Urothelium cell line (cell line): ENCODE measurements around the gene MARCHF5.

Experiments
- DNase-seq: peaks from one replicate; pipeline ENCODE4 v3.0.0; 2011; ENCODE audit warnings: low spot score, mixed read lengths
- FAIRE-seq: peaks from 2 replicates; lab custom pipeline; 2011; peaks lifted over from hg19 to GRCh38; lab: Jason Lieb, UNC

MARCHF5 gene, protein sequence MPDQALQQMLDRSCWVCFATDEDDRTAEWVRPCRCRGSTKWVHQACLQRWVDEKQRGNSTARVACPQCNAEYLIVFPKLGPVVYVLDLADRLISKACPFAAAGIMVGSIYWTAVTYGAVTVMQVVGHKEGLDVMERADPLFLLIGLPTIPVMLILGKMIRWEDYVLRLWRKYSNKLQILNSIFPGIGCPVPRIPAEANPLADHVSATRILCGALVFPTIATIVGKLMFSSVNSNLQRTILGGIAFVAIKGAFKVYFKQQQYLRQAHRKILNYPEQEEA

GRCh38 chr10:92290837-92291615 lies at the start of gene MARCHF5, which contains the start of gene CPEB3:
TSS of gene MARCHF5 (plus strand) at chr10:92291167. CDS start at chr10:92291495, 328 bp downstream.
TSS of gene CPEB3 (minus strand) at chr10:92291078. CDS start at chr10:92240350, 50,728 bp downstream.
- peak; percentile 79 for FAIRE-seq
- DNase-seq, result peak; percentile 96

- DNase-seq, result no peak
- no peak for FAIRE-seq
Measured at GRCh38 chr10:92241501-92241900, 49.5 kb upstream of the MARCHF5 start.

DNA sequence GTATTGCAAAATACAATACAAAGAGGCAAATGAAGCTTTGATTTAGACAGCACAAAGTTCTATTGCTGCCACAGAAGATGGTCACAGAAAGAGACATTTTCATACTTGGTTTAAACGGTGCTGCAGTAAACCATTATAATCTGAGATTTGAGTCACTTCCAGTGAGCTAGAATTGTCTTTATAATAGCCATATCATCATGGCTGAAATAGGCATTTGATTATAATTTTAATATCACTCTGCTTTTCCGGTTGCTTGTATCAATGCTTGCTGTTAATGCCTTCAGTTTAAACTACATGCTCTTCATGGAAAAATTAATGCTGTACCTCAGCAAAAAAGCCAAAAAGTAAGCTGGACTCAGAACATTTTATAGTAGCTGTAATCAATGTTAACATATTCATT lies 48.6 kb upstream of the MARCHF5 start:
- FAIRE-seq, result no peak
- DNase-seq, result no peak

GRCh38 chr10:92242910-92243671 lies 47.9 kb upstream of the MARCHF5 start:
- DNase-seq, result peak; percentile 29
- no peak for FAIRE-seq

DNA sequence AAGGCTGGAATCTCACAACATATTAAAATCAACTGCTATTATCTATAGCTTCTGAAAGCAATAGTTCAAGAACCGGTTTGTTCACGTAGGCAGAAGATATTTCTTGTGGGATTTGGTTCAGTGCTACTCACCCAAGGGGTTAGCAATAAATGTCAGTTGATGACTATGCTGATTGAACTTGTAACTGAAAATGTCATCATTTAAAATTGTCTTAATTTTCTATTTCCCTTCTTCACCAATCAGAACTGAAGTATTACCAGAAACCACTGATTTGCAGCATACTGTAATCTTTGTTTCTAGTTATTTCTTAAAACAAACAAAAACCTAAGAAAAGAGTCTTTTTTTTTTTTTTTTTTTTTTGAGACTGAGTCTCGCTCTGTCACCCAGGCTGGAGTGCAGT lies 46.2 kb upstream of the MARCHF5 start:
- no peak for FAIRE-seq
- DNase-seq, result no peak

- DNase-seq, result no peak
- no peak for FAIRE-seq
Measured at GRCh38 chr10:92248566-92248965, 42.4 kb upstream of the MARCHF5 start.

DNA sequence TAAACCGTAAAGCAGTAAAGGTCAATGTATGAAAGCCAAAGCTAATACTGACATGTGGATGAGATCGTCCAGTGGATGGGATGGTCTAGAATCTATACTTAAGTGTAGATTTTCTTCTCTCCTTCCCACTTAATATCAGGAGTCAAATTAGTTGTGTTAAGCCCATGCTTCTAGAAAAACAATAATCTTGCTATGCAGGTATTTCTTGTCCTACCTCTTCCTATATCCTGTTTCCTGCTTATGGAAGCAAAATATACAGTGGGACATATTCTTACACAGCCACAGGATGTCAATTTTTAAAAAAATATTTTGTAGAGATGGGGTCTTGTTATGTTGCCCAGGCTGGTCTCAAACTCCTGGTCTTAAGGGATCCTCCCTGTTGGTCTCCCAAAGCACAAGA lies 27.6 kb upstream of the MARCHF5 start:
- FAIRE-seq, result no peak

DNA sequence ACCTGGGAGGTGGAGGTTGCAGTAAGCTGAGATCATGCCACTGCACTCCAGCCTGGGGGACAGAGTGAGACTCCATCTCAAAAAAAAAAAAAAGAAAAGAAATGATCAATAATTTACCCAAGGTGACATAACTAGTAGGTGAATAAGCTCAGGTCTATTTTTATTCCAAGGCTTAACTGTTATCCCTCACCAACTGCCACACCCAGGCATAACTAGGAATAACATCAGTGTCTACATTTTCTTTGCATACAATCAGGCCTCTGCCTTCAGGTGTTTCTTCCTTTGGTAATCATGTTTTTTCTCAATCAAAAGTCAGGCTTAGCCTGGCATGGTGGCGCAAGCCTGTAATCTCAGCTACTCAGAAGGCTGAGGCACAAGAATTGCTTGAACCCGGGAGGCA lies 26.7 kb upstream of the MARCHF5 start:
- FAIRE-seq, result no peak
- DNase-seq, result no peak

More for the DNA sequence above, 27.6 kb upstream of the MARCHF5 start:
- DNase-seq, result no peak

- DNase-seq, result no peak
- no peak for FAIRE-seq
Measured at GRCh38 chr10:92265687-92266258, 25.2 kb upstream of the MARCHF5 start.

DNA sequence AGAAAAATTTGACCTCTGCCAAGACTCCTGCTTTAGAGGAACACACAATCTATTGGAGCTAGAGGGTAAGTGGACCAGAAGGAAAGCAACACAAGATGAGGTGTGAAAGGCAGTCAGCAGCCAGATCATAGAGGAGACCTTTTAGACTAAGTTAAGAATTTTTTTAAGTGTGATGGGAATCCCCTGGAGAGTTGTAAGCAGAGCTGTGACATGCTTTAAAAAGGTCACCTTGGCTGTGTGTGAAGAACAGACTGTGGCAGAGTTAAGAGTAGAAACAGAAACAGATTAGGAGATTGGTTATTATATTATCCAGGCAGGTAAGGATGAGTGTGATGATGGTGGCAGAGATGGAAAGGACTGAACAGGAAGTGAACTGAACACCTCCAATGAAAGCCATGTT lies 23.6 kb upstream of the MARCHF5 start:
- no peak for DNase-seq
- FAIRE-seq, result no peak

- no peak for DNase-seq
Measured at GRCh38 chr10:92268748-92269147, 22.2 kb upstream of the MARCHF5 start.

GRCh38 chr10:92274071-92274470 lies 16.9 kb upstream of the MARCHF5 start:
- no peak for FAIRE-seq

More at GRCh38 chr10:92268748-92269147, 22.2 kb upstream of the MARCHF5 start:
- no peak for FAIRE-seq

GRCh38 chr10:92278996-92279696 lies 11.8 kb upstream of the MARCHF5 start:
- DNase-seq, result no peak
- FAIRE-seq, result no peak

More at GRCh38 chr10:92274071-92274470, 16.9 kb upstream of the MARCHF5 start:
- DNase-seq, result no peak

- DNase-seq, result no peak
Measured at GRCh38 chr10:92284112-92284704, 6.8 kb upstream of the MARCHF5 start.

DNA sequence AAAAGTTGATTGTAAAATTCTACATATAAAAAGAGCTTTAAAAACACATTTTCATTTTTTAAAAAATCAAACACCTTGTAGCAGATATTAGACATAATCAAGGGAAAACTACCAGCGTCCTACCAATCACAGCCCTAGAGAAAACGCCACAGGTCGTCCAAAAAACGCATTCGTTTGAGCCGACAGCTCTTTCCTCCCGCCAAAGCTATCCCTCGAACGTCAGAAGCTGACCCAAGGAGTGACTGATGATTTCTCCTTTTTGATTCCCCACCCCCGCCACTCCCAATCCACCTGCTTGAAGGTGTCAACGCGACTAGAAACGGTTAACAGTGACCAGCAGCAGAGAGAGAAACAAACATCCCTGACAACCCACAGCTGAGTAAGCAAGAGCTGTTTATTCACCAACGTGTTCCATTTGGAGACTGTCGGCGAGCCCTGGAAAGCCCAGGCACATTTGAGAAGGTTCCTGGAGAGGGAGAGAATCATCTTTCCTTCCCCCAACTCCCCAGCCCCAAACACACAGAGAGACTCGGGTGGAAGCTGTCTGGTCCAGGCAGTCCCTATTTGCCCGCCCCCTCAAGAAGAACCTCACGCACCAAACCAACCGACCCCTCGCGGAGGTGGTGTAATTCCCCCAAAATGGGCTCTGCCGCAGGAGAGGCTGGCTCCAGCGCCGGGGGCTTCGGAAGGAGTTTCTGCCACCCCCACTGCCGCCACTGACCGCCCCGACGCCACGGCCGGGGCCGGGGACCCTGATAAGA lies 711 bp upstream of the MARCHF5 start:
- FAIRE-seq (no peak), DNase-seq (peak; percentile 12)

More at GRCh38 chr10:92284112-92284704, 6.8 kb upstream of the MARCHF5 start:
- no peak for FAIRE-seq

- FAIRE-seq (no peak), DNase-seq (no peak)
Measured at GRCh38 chr10:92291616-92291865, 574 bp downstream of the MARCHF5 start.

GRCh38 chr10:92291921-92292845 lies 1.2 kb downstream of the MARCHF5 start:
- DNase-seq (peak; percentile 39), FAIRE-seq (no peak)

DNA sequence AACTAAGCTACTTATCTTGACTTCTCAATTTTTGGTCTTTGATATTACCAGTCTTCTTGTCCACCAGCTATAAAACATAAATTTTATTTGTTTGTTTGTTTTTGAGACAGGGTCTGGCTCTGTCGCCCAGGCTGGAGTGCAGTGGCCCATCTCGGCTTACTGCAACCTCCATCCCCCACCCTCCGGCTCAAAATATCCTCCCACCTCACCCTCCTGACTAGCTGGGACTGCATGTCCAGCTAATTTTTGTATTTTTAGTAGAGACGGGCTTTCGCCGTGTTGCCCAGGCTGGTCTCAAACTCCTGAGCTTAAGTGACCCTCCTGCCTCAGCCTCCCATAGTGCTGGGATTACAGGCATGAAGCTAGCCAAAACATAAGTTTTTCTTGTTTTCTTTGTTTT lies 7.5 kb downstream of the MARCHF5 start:
- FAIRE-seq (no peak), DNase-seq (no peak)
